MM.1S (cell line): ENCODE data around the gene FZR1.

Source experiments
- EZH2phosphoT487 ChIP-seq: fragments of 300-600 bp; sonication (generic); IDR thresholded peaks from 2 replicates; pipeline ENCODE4 v1.6.1; 2018; ENCODE audit warnings: antibody characterized with exemption, low read length
- TF ChIP-seq, protein P1 (sequence below): fragments of 300-600 bp; sonication (generic); IDR thresholded peaks from 2 replicates; pipeline ENCODE4 v1.5.1; 2016; ENCODE audit warnings: antibody characterized with exemption, low read length, mixed read lengths

DNA sequence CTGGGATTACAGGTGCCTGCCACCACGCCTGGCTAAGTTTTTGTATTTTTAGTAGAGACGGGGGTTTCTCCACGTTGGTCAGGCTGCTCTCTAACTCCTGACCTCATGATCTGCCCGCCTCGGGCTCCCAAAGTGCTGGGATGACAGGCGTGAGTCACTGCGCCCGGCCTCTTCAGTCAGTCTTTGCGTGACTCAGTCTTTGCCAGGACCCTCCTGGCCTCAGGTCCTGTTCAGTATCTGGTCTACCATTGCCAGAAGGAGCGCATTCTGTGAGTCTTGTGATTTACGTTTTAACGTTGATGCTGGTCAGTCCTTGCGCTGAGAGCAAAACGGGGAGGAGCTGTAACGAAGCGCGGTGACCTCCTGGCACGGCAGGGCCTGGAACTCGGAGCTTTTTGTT, 59.0 kb downstream of the FZR1 start:
- TF ChIP-seq, protein P1, sequence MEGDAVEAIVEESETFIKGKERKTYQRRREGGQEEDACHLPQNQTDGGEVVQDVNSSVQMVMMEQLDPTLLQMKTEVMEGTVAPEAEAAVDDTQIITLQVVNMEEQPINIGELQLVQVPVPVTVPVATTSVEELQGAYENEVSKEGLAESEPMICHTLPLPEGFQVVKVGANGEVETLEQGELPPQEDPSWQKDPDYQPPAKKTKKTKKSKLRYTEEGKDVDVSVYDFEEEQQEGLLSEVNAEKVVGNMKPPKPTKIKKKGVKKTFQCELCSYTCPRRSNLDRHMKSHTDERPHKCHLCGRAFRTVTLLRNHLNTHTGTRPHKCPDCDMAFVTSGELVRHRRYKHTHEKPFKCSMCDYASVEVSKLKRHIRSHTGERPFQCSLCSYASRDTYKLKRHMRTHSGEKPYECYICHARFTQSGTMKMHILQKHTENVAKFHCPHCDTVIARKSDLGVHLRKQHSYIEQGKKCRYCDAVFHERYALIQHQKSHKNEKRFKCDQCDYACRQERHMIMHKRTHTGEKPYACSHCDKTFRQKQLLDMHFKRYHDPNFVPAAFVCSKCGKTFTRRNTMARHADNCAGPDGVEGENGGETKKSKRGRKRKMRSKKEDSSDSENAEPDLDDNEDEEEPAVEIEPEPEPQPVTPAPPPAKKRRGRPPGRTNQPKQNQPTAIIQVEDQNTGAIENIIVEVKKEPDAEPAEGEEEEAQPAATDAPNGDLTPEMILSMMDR, result no peak
- no peak for TF ChIP-seq EZH2phosphoT487
